Esophagus squamous epithelium (tissue), 4 donors: ENCODE data around the gene DST.

Experiments used
- POLR2A ChIP-seq, 4 donors: fragments of 450-650 bp; IDR thresholded peaks; one replicate each; pipeline ENCODE4 v1.6.1; 2017; ENCODE audit warnings: antibody characterized with exemption in 4 of 4, mild to moderate bottlenecking in 4 of 4, moderate library complexity in 3 of 4
- TF ChIP-seq, protein P1 (sequence below), 6 experiments: fragments of 450-650 bp in 4 of 6; fragments of 200-600 bp in 2 of 6; sonication (generic) in 2 of 6; IDR thresholded peaks; one replicate each; pipeline ENCODE4 v1.5.1; 2016 to 2019; ENCODE audit warnings: antibody characterized with exemption in 6 of 6, mild to moderate bottlenecking in 4 of 6, moderate library complexity in 4 of 6

DNA sequence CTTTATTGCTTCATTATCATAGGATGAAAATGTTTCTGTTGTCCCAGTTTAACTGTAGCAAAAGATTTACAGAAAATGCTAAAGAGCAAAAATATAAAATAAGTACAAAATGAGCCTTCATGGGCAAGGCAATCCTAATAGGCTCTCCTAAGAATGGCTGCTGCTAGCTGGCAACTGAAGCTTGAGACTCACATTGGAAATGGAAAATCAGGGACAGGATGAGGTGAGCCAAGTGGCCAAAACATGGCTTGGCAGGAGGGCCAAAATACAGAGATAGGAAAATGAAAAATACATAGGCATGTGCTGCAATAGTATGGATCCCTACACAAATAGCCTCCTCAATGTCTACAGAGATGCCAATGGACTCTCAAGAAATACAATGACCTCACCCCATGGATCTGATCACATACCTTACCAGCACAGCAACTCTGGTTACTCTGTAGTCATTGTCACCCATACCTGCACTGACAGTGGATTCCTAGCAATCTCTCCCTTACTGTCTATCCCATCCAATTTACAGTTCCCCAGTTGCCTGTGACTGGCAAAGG lies 105.4 kb downstream of the DST start:
- TF ChIP-seq, protein P1, sequence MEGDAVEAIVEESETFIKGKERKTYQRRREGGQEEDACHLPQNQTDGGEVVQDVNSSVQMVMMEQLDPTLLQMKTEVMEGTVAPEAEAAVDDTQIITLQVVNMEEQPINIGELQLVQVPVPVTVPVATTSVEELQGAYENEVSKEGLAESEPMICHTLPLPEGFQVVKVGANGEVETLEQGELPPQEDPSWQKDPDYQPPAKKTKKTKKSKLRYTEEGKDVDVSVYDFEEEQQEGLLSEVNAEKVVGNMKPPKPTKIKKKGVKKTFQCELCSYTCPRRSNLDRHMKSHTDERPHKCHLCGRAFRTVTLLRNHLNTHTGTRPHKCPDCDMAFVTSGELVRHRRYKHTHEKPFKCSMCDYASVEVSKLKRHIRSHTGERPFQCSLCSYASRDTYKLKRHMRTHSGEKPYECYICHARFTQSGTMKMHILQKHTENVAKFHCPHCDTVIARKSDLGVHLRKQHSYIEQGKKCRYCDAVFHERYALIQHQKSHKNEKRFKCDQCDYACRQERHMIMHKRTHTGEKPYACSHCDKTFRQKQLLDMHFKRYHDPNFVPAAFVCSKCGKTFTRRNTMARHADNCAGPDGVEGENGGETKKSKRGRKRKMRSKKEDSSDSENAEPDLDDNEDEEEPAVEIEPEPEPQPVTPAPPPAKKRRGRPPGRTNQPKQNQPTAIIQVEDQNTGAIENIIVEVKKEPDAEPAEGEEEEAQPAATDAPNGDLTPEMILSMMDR (IDR thresholded peaks at IDR 0.05) = no peak
- TF ChIP-seq POLR2A (IDR thresholded peaks at IDR 0.05) = no peak
